Liver (tissue), 3 donors: ENCODE data around the gene PLXDC2.

ENCODE experiments used
- FOXA1 ChIP-seq: IDR thresholded peaks from 2 replicates; pipeline ENCODE4 v1.6.1; 2016; ENCODE audit warnings: antibody characterized with exemption
- GABPA ChIP-seq, 2 donors: IDR thresholded peaks in 1 of 2; conservative IDR thresholded peaks in 1 of 2; 2 replicates each; pipeline ENCODE4 v1.6.1; 2016; ENCODE audit warnings: antibody characterized with exemption in 2 of 2, mild to moderate bottlenecking in 1 of 2, moderate library complexity in 1 of 2
- HNF4A ChIP-seq, 2 donors: conservative IDR thresholded peaks; 2 replicates each; pipeline ENCODE4 v1.6.1; 2016; ENCODE audit warnings: antibody characterized with exemption in 2 of 2, mild to moderate bottlenecking in 2 of 2
- JUND ChIP-seq, 2 donors: IDR thresholded peaks; 2 replicates each; pipeline ENCODE4 v1.6.1; 2016; ENCODE audit warnings: antibody characterized with exemption in 2 of 2
- RAD21 ChIP-seq, 2 donors: IDR thresholded peaks; 2 replicates each; pipeline ENCODE4 v1.6.1; 2016; ENCODE audit warnings: antibody characterized with exemption in 2 of 2, mild to moderate bottlenecking in 2 of 2
- REST ChIP-seq: IDR thresholded peaks from 2 replicates; pipeline ENCODE4 v1.6.1; 2016; ENCODE audit warnings: antibody characterized with exemption, mild to moderate bottlenecking
- SP1 ChIP-seq: IDR thresholded peaks from 2 replicates; pipeline ENCODE4 v1.6.1; 2018; ENCODE audit warnings: antibody characterized with exemption, mild to moderate bottlenecking
- TAF1 ChIP-seq: conservative IDR thresholded peaks from 2 replicates; pipeline ENCODE4 v1.6.1; 2016; ENCODE audit warnings: antibody characterized with exemption, mild to moderate bottlenecking
- YY1 ChIP-seq: IDR thresholded peaks from 2 replicates; pipeline ENCODE4 v1.6.1; 2016; ENCODE audit warnings: antibody characterized with exemption, mild to moderate bottlenecking
- TF ChIP-seq, protein P1 (sequence below): fragments of 150-350 bp; IDR thresholded peaks from 2 replicates; pipeline ENCODE4 v1.5.1; 2017; ENCODE audit warnings: improper control_type of control experiment, low read depth, low read length; ENCODE audit not compliant: missing input control
- TF ChIP-seq, protein P2 (sequence below): IDR thresholded peaks from 2 replicates; pipeline ENCODE4 v1.6.1; 2016; ENCODE audit warnings: antibody characterized with exemption
- TF ChIP-seq, protein P3 (sequence below): IDR thresholded peaks from 2 replicates; pipeline ENCODE4 v1.6.1; 2016; ENCODE audit warnings: antibody characterized with exemption
- donor health status: healthy.
- donor health status: healthy.

DNA sequence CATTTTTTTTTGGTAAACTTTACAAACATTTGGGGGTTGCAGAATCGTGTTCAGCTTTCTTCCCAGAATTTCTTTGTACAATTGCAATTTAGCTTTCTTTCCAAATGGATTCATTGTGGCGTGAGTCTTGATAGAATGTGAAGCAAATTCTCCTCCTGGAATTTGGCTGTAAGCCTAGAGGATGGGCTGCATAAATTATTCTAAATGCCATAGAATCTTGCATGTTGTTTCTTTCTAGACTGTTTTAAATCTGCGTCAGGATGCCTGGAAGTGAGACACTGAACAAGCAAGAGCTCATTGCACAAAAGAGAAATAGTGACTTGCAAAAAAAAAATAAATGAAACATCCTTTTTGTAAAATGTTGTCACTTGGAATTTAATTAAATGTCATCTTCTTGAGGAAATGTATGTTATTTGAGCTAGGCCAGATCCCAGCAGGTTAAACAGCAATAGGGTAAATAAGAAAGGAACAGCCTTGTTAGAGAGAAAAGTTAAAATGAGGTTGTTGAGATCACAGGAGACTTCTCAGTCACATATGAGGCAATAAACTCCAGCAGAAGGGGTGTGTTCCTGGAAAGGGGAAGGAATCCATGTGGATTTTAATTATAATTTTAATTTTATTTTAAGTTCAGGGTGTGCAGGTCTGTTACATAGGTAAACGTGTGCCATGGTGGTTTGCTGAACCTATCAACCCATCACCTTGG, 483.0 kb downstream of the PLXDC2 start:
- TF ChIP-seq, protein P1, sequence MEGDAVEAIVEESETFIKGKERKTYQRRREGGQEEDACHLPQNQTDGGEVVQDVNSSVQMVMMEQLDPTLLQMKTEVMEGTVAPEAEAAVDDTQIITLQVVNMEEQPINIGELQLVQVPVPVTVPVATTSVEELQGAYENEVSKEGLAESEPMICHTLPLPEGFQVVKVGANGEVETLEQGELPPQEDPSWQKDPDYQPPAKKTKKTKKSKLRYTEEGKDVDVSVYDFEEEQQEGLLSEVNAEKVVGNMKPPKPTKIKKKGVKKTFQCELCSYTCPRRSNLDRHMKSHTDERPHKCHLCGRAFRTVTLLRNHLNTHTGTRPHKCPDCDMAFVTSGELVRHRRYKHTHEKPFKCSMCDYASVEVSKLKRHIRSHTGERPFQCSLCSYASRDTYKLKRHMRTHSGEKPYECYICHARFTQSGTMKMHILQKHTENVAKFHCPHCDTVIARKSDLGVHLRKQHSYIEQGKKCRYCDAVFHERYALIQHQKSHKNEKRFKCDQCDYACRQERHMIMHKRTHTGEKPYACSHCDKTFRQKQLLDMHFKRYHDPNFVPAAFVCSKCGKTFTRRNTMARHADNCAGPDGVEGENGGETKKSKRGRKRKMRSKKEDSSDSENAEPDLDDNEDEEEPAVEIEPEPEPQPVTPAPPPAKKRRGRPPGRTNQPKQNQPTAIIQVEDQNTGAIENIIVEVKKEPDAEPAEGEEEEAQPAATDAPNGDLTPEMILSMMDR, result no peak
- TF ChIP-seq REST, result no peak
- TF ChIP-seq SP1, result no peak
- TF ChIP-seq JUND (IDR thresholded peaks at IDR 0.05), result no peak
- TF ChIP-seq FOXA1, result no peak
- TF ChIP-seq TAF1, result no peak
- no peak for TF ChIP-seq HNF4A (conservative IDR thresholded peaks at IDR 0.05)
- no peak for TF ChIP-seq RAD21 (IDR thresholded peaks at IDR 0.05)
- TF ChIP-seq, protein P2, sequence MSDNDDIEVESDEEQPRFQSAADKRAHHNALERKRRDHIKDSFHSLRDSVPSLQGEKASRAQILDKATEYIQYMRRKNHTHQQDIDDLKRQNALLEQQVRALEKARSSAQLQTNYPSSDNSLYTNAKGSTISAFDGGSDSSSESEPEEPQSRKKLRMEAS, result no peak
- TF ChIP-seq YY1, result no peak
- TF ChIP-seq GABPA (IDR thresholded peaks at IDR 0.05 in 1 of 2, conservative IDR thresholded peaks at IDR 0.05 in 1 of 2), result no peak
- TF ChIP-seq, protein P3, sequence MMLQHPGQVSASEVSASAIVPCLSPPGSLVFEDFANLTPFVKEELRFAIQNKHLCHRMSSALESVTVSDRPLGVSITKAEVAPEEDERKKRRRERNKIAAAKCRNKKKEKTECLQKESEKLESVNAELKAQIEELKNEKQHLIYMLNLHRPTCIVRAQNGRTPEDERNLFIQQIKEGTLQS, result no peak
